H1 (cell line): Measurements from ENCODE around the gene ABCG5. TPM values are rescaled to one million over a fixed set of nuclear protein-coding genes. Genes with fewer than 3 reads are reported as not detected.

Experiments
- ATF2 ChIP-seq: IDR thresholded peaks from 2 replicates; pipeline ENCODE4 v1.6.1; 2012; ENCODE audit warnings: low read length, inconsistent platforms
- CHD7 ChIP-seq: fragments of 300-600 bp; sonication (generic); IDR thresholded peaks from 2 replicates; pipeline ENCODE4 v1.7.1; 2012; ENCODE audit warnings: low read length, moderate library complexity, mild to moderate bottlenecking, inconsistent platforms; ENCODE audit not compliant: insufficient replicate concordance
- CREB1 ChIP-seq: IDR thresholded peaks from 2 replicates; pipeline ENCODE4 v1.6.1; 2012; ENCODE audit warnings: inconsistent platforms
- SAP30 ChIP-seq: fragments of 300-600 bp; sonication (generic); IDR thresholded peaks from 2 replicates; pipeline ENCODE4 v1.7.1; 2012; ENCODE audit warnings: low read length, moderate library complexity, mild to moderate bottlenecking, inconsistent platforms; ENCODE audit not compliant: insufficient read depth, insufficient replicate concordance
- SP2 ChIP-seq: IDR thresholded peaks from 2 replicates; pipeline ENCODE4 v1.6.1; 2012; ENCODE audit warnings: mild to moderate bottlenecking, low read length, inconsistent platforms
- USF2 ChIP-seq: IDR thresholded peaks from 2 replicates; pipeline ENCODE4 v1.6.1; 2011; ENCODE audit warnings: low read length, improper control_type of control experiment
- polyA plus RNA-seq, 7 experiments: library from polyadenylated mRNA; depleted of rRNA in 3 of 7; stranded (reverse) in 5 of 7; unstranded in 2 of 7; fragments of >200 nt in 5 of 7; fragments of 200-250 nt in 2 of 7; gene quantifications; 1 replicate in 5 of 7; 2 replicates in 1 of 7; 4 replicates in 1 of 7; pipeline versions ENCODE4 v1.2.1 to v1.2.3, GENCODE V29; 2011 to 2013; ENCODE audit warnings: missing spikeins in 2 of 7, mixed read lengths in 2 of 7
- total RNA-seq: library from RNA; stranded (reverse); fragmentation: NEBNext Ultra II Directional; extraction: Animal tissue kit (Norgen Biotek cat#: 25700); gene quantifications from 2 replicates; pipeline ENCODE4 v1.2.1, GENCODE V29; 2021

ABCG5 gene
- total and polyA plus RNA-seq, 2 of the 8 experiments (the other 6 are each of a cell fraction or from before 2014, with no cell fraction given) = not detected

- TF ChIP-seq USF2 (no peak), ATF2 (no peak), SAP30 (no peak), SP2 (no peak), CREB1 (no peak), CHD7 (no peak)
Observed at GRCh38 chr2:43851011-43851980, 12.7 kb upstream of the ABCG5 start (continued).
